Fibroblast of mammary gland (primary cell): ENCODE data around the gene KRT5.
"Not testable (repeated sequence)": the region's sequence is repeated elsewhere in the genome, so short reads cannot be mapped to it uniquely, and the experiment has no call there.

ENCODE experiments used
- DNase-seq: peaks from one replicate; pipeline ENCODE4 v3.0.0-alpha.2; 2010; ENCODE audit warnings: low read depth
- H3K4me3 ChIP-seq: 2 replicates; pipeline ENCODE4 v1.5.1; 2011; ENCODE audit warnings: low read depth, mild to moderate bottlenecking, low read length, moderate library complexity; ENCODE audit not compliant: control insufficient read depth
- TF ChIP-seq, protein P1 (sequence below): conservative IDR thresholded peaks from 2 replicates; pipeline ENCODE4 v1.5.1; 2011; ENCODE audit warnings: low read depth, low read length, inconsistent platforms; ENCODE audit not compliant: control insufficient read depth, insufficient read depth

Gene KRT5

GRCh38 chr12:52502877-52503276 is 17.3 kb downstream of the KRT5 start:
- TF ChIP-seq, protein P1, sequence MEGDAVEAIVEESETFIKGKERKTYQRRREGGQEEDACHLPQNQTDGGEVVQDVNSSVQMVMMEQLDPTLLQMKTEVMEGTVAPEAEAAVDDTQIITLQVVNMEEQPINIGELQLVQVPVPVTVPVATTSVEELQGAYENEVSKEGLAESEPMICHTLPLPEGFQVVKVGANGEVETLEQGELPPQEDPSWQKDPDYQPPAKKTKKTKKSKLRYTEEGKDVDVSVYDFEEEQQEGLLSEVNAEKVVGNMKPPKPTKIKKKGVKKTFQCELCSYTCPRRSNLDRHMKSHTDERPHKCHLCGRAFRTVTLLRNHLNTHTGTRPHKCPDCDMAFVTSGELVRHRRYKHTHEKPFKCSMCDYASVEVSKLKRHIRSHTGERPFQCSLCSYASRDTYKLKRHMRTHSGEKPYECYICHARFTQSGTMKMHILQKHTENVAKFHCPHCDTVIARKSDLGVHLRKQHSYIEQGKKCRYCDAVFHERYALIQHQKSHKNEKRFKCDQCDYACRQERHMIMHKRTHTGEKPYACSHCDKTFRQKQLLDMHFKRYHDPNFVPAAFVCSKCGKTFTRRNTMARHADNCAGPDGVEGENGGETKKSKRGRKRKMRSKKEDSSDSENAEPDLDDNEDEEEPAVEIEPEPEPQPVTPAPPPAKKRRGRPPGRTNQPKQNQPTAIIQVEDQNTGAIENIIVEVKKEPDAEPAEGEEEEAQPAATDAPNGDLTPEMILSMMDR = no peak
- H3K4me3 ChIP-seq = no peak overlapping the region
- no peak for DNase-seq

DNA sequence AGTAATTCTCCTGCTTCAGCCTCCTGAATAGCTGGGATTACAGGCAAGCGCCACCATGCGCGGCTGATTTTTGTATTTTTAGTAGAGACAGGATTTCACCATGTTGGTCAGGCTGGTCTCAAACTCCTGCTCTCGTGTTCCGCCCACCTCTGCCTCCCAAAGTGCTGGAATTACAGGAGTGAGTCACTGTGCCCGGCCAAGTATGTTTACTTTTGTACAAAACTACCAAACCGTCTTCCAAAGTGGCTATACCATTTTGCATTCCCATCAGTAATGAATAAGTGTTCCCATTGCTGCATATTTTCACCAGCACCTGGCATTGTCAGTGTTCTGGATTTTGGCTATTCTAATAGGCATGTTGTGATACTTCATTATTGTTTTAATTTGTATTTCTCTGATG is 18.7 kb downstream of the KRT5 start:
- peak; percentile 30 for DNase-seq
- H3K4me3 ChIP-seq = no peak overlapping the region
- TF ChIP-seq, protein P1 = no peak

- not testable (repeated sequence) for DNase-seq, H3K4me3 ChIP-seq
These were observed 19.6 kb downstream of the KRT5 start for GRCh38 chr12:52500574-52500973.

DNA sequence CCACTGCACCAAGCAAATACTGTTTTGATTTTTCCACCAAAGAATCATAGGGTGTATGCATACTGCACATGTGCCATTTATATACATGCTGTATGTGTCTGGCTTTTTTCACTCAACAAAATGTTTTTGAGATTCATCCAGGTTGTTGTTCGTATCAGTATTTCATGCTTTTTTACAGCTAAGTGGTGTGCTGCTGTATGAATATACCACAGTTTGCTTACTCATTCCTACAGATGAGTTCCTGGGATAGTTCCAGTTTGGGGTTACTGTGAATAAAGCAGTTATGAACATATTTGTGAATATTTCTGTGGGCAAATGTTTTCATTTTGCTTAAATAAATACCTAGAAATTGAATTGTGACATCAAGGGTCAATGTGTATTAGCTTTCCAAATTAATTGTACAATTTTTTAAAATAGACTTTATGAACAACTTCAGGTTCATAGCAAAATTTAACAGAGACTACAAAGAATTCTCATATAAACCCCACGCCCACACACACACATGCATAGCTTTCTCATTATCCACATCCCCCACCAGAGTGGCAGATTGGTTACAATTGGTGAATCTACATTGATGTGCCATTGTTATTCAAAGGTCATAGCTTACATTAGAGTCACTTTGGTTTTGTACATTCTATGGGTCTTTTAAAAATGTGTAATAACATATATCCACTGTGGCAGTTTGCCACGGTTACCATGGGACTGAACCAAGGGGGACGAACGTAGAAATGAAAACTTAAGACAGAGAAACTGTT is 20.2 kb downstream of the KRT5 start:
- no peak overlapping the region for H3K4me3 ChIP-seq
- DNase-seq = peak; percentile 77
- TF ChIP-seq, protein P1 = no peak

GRCh38 chr12:52498946-52499345 is 21.2 kb downstream of the KRT5 start:
- no peak for DNase-seq
- TF ChIP-seq, protein P1 = no peak
- no peak overlapping the region for H3K4me3 ChIP-seq

DNA sequence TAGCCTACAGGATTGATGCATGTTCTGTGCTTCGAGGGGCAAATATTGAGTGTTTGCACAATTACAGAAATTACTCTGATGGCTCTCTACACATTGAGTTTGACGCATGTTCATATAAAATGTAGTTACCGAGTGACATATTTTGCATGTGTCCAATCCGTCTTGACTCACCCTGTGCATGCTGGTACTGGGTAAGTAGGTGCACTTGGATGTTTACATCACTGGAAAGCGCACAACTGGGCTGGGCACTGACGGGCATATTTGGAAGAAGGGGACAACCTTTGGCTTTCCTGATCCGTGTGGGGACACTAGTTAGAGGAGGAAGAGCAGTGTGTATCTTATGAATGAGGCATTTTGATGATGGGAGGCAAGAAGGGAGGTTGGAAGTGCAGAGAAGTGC is 22.2 kb downstream of the KRT5 start:
- DNase-seq = no peak
- TF ChIP-seq, protein P1 = no peak

GRCh38 chr12:52496590-52497071 is 23.6 kb downstream of the KRT5 start:
- peak; percentile 95 for DNase-seq
- TF ChIP-seq, protein P1 = no peak
- H3K4me3 ChIP-seq = no peak overlapping the region

More for the DNA sequence above, 22.2 kb downstream of the KRT5 start:
- H3K4me3 ChIP-seq = no peak overlapping the region
